AG08395 (cell line): ENCODE measurements around the gene FUNDC2.

Source experiments
- DNase-seq: peaks from one replicate; pipeline ENCODE4 v3.0.0; 2012; ENCODE audit warnings: mixed read lengths, low spot score

Gene FUNDC2

DNA sequence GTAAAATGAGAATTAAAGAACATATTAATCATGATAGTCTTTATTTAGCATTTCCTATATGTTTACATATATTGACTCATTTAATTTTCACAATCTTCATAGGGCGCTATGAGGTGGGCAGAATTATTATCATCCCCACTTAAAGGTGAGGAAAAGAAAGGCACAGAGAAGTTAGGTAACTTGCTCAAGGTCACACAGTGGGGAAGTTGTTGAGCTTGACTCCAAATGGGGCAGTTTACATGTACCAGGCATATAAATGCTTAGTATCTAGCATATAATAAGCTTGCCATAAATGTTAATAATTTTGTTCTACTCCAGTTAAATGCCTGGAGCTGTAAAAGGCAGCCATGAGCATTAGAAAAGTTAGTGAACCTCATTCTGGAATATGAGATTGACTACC lies 42.8 kb downstream of the FUNDC2 start:
- no peak for DNase-seq

DNA sequence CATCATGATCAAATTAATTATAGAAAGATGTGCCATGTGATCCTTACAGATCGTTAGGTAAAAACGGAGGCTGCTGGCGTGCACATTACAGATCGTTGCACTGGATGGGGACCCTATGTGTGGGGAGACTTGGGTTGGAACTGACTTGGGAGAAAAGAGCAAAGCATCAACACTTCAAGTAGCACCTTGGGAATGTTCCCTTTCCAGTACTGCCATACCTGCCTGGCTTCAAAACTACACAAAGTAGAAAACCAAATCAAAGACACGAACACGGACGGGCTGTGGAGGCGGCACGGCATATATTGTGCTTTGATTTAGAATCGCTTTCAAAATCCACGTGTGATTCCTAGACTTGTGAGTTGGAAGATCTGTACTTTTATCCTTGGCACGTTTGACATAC lies 43.4 kb downstream of the FUNDC2 start:
- no peak for DNase-seq

DNA sequence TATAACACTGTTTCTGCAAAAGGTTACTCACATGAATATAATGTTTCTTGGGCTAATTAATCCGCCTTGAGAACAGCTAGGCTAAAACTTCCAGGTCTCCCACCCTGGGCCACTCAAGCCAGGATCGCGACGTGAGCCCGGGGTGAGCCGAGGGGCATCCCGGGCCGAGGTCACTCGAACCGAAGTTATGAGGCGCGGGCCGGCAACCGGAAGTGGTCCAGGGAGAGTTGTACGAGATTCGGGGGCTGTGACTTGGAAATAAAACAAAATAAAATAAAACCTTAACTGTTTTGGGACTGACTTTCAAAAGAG lies 44.0 kb downstream of the FUNDC2 start:
- peak; percentile 8 for DNase-seq

DNA sequence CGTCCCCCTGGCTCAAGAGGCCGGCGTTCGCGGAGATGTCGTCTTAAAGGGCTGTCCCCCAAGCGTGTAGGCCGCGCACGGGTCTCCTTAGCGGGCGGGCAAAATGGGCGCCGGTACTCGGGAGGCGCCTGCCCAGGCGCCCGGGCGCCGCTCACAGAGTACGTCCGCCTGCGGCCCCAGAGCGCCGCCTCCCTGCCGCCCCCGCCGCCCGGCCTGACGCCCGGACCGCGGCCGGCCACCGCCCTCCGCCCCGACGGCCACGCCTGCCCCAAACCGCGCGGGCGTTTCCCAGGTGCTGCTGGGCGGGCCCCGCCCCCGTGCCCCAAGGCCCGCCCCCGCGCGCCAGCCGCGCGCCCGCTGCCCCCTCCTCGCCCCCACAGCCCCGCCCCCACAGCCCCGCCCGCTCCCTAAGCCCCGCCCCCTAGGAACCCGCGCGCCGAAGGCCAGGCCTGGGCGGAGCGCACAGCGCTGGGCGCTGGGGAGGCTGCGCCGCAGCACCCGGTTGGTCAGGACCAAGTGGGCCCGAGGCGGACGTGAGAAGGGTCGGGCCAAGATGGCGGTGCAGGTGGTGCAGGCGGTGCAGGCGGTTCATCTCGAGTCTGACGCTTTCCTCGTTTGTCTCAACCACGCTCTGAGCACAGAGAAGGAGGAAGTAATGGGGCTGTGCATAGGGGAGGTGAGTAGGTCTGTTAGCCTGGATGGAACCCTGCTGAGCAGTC lies 44.5 kb downstream of the FUNDC2 start, which contains the start of the genes BRCC3, CMC4 and MTCP1:
BRCC3 (plus strand) TSS at position 534 of the 719 bp plus-strand sequence; CDS start at position 554, 20 bp downstream.
CMC4 (minus strand) TSS at position 162 of the 719 bp plus-strand sequence. CDS start 7,113 bp downstream, outside the sequence.
MTCP1 (minus strand) TSS at position 162 of the 719 bp plus-strand sequence. CDS start 5,126 bp downstream, outside the sequence.
- peak; percentile 87 for DNase-seq

DNA sequence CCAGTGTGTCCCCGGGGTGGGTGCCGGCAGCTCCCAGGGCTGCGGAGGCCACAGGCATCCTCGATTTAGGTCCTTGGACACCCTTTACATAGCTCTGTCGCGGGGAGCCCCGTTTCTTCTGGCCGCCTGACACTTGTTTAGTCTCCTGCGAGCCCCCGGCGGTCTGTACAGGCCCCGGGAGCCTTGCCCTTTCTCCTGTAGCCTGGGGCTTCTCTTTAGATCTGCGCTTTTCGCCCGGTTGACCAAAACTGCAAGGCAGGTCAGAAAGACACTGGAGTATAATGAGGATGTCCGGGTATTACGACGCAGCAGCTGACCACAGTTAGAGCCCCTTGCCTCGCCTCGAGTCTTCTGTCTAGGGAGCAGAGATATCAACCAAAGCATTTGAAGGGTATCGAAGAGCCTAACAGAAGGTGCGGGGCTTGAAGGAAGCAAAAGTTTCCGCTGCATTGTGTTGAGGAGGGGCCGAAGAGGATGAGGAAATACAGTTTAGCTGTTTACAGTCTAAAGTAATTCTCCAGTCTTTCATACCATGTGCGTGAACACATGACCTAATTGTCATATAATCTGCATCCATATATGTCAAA lies 45.1 kb downstream of the FUNDC2 start:
- DNase-seq = peak; percentile 7

DNA sequence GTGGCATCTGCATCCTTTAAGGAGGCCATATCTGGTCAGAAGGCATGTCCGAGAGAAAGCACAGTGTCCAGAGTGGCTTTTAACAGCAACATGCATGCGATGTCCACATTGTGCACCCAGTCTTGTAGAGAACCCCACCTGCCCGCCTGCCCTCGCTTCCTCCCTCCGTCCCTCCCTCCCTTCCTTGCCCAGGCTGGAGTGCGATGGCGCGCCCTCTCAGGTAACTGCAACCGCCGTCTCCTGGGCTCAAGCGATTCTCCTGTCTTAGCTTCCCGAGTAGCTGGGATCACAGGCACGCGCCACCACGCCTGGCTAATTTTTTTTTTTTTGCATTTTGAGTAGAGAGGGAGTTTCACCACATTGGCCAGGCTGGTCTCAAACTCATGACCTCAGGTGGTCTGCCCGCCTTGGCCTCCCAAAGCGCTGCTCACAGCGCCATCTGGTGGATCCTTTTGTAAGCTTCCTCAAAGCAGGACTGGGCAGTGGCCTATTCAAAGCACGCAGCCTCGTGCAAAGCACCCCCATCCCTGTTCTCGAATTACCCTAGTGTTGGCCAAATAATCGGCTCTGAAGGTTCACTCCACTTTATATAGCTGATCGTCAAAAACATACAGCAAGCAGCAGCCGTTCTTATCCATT lies 59.7 kb downstream of the FUNDC2 start:
- DNase-seq = peak; percentile 19

DNA sequence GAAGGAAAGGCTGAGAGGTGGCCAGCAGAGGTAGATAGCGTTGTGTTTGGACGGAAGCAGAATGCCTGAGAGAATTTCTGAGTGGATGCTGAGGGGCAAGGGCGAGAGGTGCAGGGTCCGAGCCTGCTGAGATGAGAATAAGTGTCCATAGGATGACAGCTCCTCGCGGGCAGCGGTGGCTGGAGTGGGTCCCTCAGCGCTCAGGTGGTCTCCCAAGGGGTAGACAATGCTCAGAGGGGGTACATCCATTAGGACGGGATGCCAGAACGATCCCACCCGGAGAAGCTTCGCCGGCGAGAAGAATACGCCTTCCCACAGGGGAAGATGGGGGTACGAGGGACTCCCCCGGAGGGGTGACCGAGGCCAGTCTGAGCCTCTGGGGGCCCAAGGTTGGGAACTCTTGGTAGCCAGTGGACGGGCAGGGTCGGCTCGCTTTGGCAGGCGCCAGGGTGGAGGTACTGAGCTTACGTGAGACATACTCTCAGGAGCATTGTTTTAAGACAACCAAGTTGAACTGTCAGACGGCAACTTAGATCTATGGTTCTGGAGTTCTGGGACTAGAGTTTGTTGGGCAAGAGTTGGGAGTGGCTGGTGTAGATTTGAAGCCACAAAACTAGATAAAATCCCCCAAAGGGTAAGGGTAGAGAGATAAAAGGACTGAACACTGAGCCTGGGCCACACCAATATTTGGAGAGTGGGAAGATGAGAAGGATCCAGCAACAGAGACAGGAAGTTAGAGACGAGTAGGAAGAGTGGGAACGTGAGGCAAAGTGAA lies 60.5 kb downstream of the FUNDC2 start:
- DNase-seq = no peak

DNA sequence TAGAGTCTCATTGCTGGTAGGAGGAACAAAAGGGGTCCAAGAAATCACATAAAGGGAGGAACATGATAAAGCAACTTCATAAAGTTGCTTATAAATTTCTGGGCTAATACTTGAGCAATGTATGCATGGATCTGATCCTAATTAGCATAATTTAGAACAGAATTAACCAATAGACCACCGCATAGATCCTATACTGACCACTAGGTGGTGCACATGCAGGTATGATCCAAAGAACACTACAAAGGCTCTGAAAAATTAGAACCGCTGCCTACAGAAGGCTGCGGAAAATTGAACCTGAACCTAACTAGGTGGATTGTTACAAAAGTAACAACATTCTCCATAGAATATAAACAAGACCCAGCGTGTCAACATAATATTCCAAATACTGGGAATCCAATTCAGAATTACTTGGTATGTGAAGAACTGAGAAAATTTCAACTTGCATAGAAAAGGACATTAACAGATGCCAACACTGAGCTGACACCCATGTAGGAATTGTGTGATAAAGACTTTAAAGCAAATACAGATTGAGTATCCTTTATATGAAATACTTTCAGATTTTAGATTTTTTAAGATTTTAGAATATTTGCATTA lies 67.9 kb downstream of the FUNDC2 start:
- peak; percentile 11 for DNase-seq

DNA sequence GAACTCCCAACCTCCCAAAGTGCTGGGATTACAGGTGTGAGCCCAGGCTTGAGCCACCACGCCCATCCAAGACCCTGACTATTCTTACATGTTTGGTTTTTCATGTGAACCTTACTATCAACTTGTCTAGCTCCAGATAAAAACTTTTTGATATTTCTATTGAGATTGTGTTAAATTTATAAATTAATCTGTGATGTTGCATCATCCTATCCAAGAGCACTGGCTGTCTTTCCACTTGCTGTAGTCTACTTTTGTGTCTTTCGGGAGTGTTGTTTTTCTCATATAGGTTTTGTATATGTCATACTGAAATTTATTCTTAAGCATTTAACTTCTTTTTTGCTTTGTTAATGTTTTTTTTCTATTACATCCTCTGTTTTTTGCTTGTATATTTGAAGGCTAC lies 79.3 kb downstream of the FUNDC2 start:
- DNase-seq = no peak

DNA sequence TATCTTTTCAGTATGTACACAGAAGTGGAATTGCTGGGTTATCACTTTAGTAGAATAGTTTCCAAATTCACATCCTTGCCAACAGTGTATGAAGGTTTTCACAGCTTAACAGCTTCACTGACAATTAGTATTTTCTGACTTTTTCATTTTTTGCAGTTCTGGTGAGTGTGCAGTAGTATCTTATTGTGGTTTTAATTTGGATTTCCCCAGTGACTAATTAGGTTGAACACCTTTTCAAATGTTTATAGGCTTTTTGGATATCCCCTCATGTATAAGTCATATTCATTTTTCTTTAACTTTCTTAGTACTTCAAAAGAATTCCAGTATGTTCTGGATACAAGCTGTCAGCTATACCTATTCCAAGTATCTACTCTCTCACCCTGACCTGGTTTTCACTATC lies 81.8 kb downstream of the FUNDC2 start:
- no peak for DNase-seq
